ENCODE data around the gene ZNF763.

- no peak for TF ChIP-seq CTCF (IDR thresholded peaks at IDR 0.05)
- TF ChIP-seq POLR2A (IDR thresholded peaks at IDR 0.05), result no peak
Measured at GRCh38 chr19:11989112-11989456, 24.2 kb downstream of the ZNF763 start.
